ENCODE measurements around the gene SUPT6H. TPM values are rescaled to one million over a fixed set of nuclear protein-coding genes. Genes with fewer than 3 reads are reported as not detected.
"Not testable (repeated sequence)": the region's sequence is repeated elsewhere in the genome, so short reads cannot be mapped to it uniquely, and the experiment has no call there.

SUPT6H gene
- total and polyA plus RNA-seq, 2 experiments from 2014 or later, result 26.5 to 39.7 TPM

DNA sequence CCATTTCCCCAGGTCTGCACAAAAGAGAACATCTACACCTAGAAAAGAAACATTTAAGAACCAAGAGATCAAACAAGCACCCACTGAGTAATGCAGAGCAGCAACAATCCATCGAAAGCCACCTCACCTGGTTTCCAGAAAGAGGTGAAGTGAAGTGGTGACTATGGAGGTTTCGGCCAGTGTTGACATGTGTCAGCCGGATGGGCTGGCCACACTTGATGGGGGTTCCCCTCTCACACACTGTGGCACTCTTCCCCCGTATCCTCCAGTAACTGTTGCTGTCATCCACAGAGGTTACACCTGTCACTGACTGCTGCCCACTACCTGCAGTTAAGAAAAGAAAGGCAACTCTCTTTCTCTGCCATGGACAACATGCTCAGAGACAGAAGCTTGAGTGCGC lies 6.8 kb upstream of the SUPT6H start:
- Histone ChIP-seq H3K27ac (no peak overlapping the region), H3K27me3 (replicated peaks; ENCODE audit: insufficient read depth) (no peaks in the 10 kb centered on the region), H2AFZ (no peak overlapping the region), H3K9ac (no peak overlapping the region), H3K9me2 (ENCODE audit: insufficient read depth) (no peaks in the 10 kb centered on the region), H3K4me1 (ENCODE audit: insufficient read depth) (no peaks in the 10 kb centered on the region; the same call in 1 of the 2 replicates), H4K20me1 (ENCODE audit: insufficient read depth) (no peaks in the 10 kb centered on the region; the same call in 1 of the 2 replicates), H3F3A (ENCODE audit: insufficient read depth) (no peaks in the 10 kb centered on the region), H3K79me2 (ENCODE audit: insufficient read depth) (peaks cover 95% of the 10 kb centered on the region), H3K4me2 (ENCODE audit: unreplicated experiment) (no peak overlapping the region), H3K36me3 (ENCODE audit: low read depth) (0 out of 2 replicates have a peak, but pooled peaks cover 7% of the 10 kb centered on the region), H3K9me3 (ENCODE audit: low read depth) (no peaks in the 10 kb centered on the region), H3K4me3 (no peak overlapping the region)
- 97 to 99% methylated on average over 5 of the region's 5 CpGs for WGBS, 2 experiments (ENCODE audit: low coverage in 1 of 2, low lambda C conversion rate in 2 of 2, missing lambda C conversion rate in 2 of 2)
- in situ Hi-C loops (cut with MboI), result no loop called here
- DNase-seq, result no peak
- TF ChIP-seq EZH2 (IDR thresholded peaks at IDR 0.05; ENCODE audit: insufficient read depth, poor library complexity, severe bottlenecking), result no peak
- no peak for TF ChIP-seq EZH2phosphoT487 (IDR thresholded peaks at IDR 0.05; ENCODE audit: insufficient read depth, low read depth)

DNA sequence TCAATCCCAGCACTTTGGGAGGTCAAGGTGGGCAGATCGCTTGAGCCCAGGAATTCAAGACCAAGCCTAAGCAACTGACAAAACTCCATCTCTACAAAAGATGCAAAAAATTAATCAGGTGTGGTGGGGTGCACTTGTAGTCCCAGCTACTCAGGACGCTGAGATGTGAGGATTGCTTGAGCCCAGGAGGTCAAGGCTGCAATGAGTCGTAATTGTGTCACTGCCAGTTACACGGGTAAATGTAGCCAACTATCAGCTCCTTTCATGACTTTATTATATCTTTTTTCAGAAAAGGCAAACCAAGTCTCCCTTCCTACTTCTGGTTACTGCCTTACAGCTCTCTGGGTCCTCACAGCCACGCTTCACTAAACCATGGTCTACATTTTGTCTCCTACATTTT lies 4.2 kb upstream of the SUPT6H start:
- H3K27ac ChIP-seq, result no peak overlapping the region

GRCh38 chr17:28658342-28658741 lies 3.7 kb upstream of the SUPT6H start:
- H3K4me2 ChIP-seq (ENCODE audit: unreplicated experiment); H3K9me2 ChIP-seq (ENCODE audit: insufficient read depth); in situ Hi-C loops (cut with MboI); H3K9ac ChIP-seq; H3K4me3 ChIP-seq; H3K27ac ChIP-seq; H3K9me3 ChIP-seq (ENCODE audit: low read depth); H3K27me3 ChIP-seq (replicated peaks; ENCODE audit: insufficient read depth); H3F3A ChIP-seq (ENCODE audit: insufficient read depth); H4K20me1 ChIP-seq (ENCODE audit: insufficient read depth); H2AFZ ChIP-seq; DNase-seq; H3K36me3 ChIP-seq (ENCODE audit: low read depth): not testable (repeated sequence)
- Histone ChIP-seq H3K79me2 (ENCODE audit: insufficient read depth) (peaks cover 100% of the 10 kb centered on the region), H3K4me1 (ENCODE audit: insufficient read depth) (peaks cover 13% of the 10 kb centered on the region)
- WGBS, 2 experiments (ENCODE audit: low coverage in 1 of 2, low lambda C conversion rate in 2 of 2, missing lambda C conversion rate in 2 of 2), result 88 to 91% methylated on average over 6 to 8 of the region's 8 CpGs

More for the DNA sequence above, 4.2 kb upstream of the SUPT6H start:
- TF ChIP-seq EZH2phosphoT487 (IDR thresholded peaks at IDR 0.05; ENCODE audit: insufficient read depth, low read depth) (no peak), EZH2 (IDR thresholded peaks at IDR 0.05; ENCODE audit: insufficient read depth, poor library complexity, severe bottlenecking) (no peak)
- Histone ChIP-seq H3K4me3 (no peak overlapping the region), H3K79me2 (ENCODE audit: insufficient read depth) (peaks cover 100% of the 10 kb centered on the region), H4K20me1 (ENCODE audit: insufficient read depth) (no peaks in the 10 kb centered on the region; the same call in 1 of the 2 replicates), H3K4me2 (ENCODE audit: unreplicated experiment) (no peak overlapping the region), H3F3A (ENCODE audit: insufficient read depth) (0 out of 2 replicates have a peak, but pooled peaks cover 4% of the 10 kb centered on the region), H3K9me2 (ENCODE audit: insufficient read depth) (no peaks in the 10 kb centered on the region), H2AFZ (no peak overlapping the region), H3K36me3 (ENCODE audit: low read depth) (no peaks in the 10 kb centered on the region), H3K9me3 (ENCODE audit: low read depth) (no peaks in the 10 kb centered on the region), H3K9ac (no peak overlapping the region), H3K27me3 (replicated peaks; ENCODE audit: insufficient read depth) (no peaks in the 10 kb centered on the region), H3K4me1 (ENCODE audit: insufficient read depth) (peaks cover 9% of the 10 kb centered on the region)
- DNase-seq, result peak; percentile 62
- in situ Hi-C loops (cut with MboI), result no loop called here
- WGBS, 2 experiments (ENCODE audit: low coverage in 1 of 2, low lambda C conversion rate in 2 of 2, missing lambda C conversion rate in 2 of 2), result 63 to 65% methylated on average over 5 of the region's 5 CpGs

DNA sequence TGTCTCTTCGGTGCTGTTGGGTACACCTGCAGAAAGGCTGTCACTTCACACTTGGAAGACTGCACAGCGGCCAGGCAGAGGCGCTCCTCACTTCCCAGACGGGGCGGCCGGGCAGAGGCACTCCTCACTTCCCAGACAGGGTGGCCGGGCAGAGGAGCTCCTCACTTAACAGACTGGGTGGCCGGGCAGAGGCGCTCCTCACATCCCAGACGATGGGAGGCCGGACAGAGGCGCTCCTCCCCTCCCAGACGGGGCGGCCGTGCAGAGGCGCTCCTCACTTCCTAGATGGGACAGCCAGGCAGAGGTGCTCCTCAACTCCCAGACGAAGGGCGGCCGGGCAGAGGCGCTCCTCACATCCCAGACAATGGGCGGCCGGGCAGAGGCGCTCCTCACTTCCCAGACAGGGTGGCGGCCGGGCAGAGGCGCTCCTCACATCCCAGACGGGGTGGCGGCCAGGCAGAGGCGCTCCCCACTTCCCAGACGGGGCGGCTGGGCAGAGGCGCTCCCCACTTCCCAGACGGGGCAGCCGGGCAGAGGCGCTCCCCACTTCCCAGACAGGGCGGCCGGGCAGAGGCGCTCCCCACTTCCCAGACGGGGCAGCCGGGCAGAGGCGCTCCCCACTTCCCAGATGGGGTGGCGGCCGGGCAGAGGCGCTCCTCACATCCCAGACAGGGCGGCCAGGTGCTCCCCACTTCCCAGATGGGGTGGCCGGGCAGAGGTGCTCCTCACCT lies 3.1 kb upstream of the SUPT6H start:
- H3K36me3 ChIP-seq (ENCODE audit: low read depth); in situ Hi-C loops (cut with MboI): not testable (repeated sequence)
- WGBS, 2 experiments (ENCODE audit: low coverage in 1 of 2, low lambda C conversion rate in 2 of 2, missing lambda C conversion rate in 2 of 2), result 95 to 96% methylated on average over 10 to 45 of the region's 46 CpGs

GRCh38 chr17:28659497-28659881 lies 2.5 kb upstream of the SUPT6H start:
- H3K27me3 ChIP-seq (replicated peaks; ENCODE audit: insufficient read depth); H3K27ac ChIP-seq; H4K20me1 ChIP-seq (ENCODE audit: insufficient read depth); H3K9me2 ChIP-seq (ENCODE audit: insufficient read depth); H2AFZ ChIP-seq; DNase-seq; H3K4me2 ChIP-seq (ENCODE audit: unreplicated experiment); H3K9ac ChIP-seq; H3F3A ChIP-seq (ENCODE audit: insufficient read depth); H3K36me3 ChIP-seq (ENCODE audit: low read depth); H3K9me3 ChIP-seq (ENCODE audit: low read depth); in situ Hi-C loops (cut with MboI); H3K4me3 ChIP-seq: not testable (repeated sequence)
- peaks cover 100% of the 10 kb centered on the region for H3K79me2 ChIP-seq (ENCODE audit: insufficient read depth)
- peaks cover 23% of the 10 kb centered on the region for H3K4me1 ChIP-seq (ENCODE audit: insufficient read depth)
- WGBS, 2 experiments (ENCODE audit: low coverage in 1 of 2, low lambda C conversion rate in 2 of 2, missing lambda C conversion rate in 2 of 2), result 96% methylated on average over 10 to 23 of the region's 23 CpGs

More for the DNA sequence above, 3.1 kb upstream of the SUPT6H start:
- H3K27me3 ChIP-seq (replicated peaks; ENCODE audit: insufficient read depth); H2AFZ ChIP-seq; H3K4me3 ChIP-seq; H3K27ac ChIP-seq; DNase-seq; H3K4me2 ChIP-seq (ENCODE audit: unreplicated experiment); H3F3A ChIP-seq (ENCODE audit: insufficient read depth); H4K20me1 ChIP-seq (ENCODE audit: insufficient read depth); H3K9me2 ChIP-seq (ENCODE audit: insufficient read depth); H3K9ac ChIP-seq; H3K9me3 ChIP-seq (ENCODE audit: low read depth): not testable (repeated sequence)
- peaks cover 100% of the 10 kb centered on the region for H3K79me2 ChIP-seq (ENCODE audit: insufficient read depth)
- peaks cover 17% of the 10 kb centered on the region for H3K4me1 ChIP-seq (ENCODE audit: insufficient read depth)
